ENCODE measurements around the gene CERK.
A peak's percentile ranks its signal among the peaks of the same experiment; 100 is the strongest.

DNA sequence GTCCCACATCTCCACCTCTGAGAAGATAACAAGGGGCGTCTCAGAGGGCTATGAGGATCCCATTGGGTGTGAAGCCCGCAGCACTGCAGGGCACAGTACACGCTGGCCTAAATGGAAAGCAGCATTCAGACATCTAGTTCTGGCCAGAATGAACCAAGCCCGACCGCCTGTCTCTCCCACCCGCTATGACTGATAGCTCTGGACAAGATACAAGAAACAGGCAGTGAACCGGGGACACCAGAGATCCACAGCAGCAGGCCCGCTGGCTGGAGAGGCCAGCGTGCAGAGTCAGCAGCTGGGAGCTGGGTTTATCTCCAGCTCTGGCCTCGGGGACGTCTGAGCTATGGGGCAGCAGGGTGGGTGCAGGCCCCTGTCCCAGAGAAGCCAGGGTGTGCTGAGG is 9.6 kb downstream of the CERK start:
- TF ChIP-seq, protein P1, sequence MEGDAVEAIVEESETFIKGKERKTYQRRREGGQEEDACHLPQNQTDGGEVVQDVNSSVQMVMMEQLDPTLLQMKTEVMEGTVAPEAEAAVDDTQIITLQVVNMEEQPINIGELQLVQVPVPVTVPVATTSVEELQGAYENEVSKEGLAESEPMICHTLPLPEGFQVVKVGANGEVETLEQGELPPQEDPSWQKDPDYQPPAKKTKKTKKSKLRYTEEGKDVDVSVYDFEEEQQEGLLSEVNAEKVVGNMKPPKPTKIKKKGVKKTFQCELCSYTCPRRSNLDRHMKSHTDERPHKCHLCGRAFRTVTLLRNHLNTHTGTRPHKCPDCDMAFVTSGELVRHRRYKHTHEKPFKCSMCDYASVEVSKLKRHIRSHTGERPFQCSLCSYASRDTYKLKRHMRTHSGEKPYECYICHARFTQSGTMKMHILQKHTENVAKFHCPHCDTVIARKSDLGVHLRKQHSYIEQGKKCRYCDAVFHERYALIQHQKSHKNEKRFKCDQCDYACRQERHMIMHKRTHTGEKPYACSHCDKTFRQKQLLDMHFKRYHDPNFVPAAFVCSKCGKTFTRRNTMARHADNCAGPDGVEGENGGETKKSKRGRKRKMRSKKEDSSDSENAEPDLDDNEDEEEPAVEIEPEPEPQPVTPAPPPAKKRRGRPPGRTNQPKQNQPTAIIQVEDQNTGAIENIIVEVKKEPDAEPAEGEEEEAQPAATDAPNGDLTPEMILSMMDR (IDR thresholded peaks at IDR 0.05; ENCODE audit: low read depth, low read length, missing input control) = no peak
- TF ChIP-seq, protein P2, sequence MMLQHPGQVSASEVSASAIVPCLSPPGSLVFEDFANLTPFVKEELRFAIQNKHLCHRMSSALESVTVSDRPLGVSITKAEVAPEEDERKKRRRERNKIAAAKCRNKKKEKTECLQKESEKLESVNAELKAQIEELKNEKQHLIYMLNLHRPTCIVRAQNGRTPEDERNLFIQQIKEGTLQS (IDR thresholded peaks at IDR 0.05) = no peak
- TF ChIP-seq, protein P3, sequence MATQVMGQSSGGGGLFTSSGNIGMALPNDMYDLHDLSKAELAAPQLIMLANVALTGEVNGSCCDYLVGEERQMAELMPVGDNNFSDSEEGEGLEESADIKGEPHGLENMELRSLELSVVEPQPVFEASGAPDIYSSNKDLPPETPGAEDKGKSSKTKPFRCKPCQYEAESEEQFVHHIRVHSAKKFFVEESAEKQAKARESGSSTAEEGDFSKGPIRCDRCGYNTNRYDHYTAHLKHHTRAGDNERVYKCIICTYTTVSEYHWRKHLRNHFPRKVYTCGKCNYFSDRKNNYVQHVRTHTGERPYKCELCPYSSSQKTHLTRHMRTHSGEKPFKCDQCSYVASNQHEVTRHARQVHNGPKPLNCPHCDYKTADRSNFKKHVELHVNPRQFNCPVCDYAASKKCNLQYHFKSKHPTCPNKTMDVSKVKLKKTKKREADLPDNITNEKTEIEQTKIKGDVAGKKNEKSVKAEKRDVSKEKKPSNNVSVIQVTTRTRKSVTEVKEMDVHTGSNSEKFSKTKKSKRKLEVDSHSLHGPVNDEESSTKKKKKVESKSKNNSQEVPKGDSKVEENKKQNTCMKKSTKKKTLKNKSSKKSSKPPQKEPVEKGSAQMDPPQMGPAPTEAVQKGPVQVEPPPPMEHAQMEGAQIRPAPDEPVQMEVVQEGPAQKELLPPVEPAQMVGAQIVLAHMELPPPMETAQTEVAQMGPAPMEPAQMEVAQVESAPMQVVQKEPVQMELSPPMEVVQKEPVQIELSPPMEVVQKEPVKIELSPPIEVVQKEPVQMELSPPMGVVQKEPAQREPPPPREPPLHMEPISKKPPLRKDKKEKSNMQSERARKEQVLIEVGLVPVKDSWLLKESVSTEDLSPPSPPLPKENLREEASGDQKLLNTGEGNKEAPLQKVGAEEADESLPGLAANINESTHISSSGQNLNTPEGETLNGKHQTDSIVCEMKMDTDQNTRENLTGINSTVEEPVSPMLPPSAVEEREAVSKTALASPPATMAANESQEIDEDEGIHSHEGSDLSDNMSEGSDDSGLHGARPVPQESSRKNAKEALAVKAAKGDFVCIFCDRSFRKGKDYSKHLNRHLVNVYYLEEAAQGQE (IDR thresholded peaks at IDR 0.05) = no peak
- TF ChIP-seq HNF4A (conservative IDR thresholded peaks at IDR 0.05) = no peak
- TF ChIP-seq GABPA (IDR thresholded peaks at IDR 0.05 in 1 of 2, conservative IDR thresholded peaks at IDR 0.05 in 1 of 2) = no peak
- TF ChIP-seq EGR1 (IDR thresholded peaks at IDR 0.05; ENCODE audit: low read depth in 2 of 2) = no peak
- TF ChIP-seq RAD21 (IDR thresholded peaks at IDR 0.05) = peak in 1 of 2 donors; percentile 6
- no peak for TF ChIP-seq FOXA1 (IDR thresholded peaks at IDR 0.05)
- TF ChIP-seq SP1 (IDR thresholded peaks at IDR 0.05) = no peak
- no peak for TF ChIP-seq TAF1 (conservative IDR thresholded peaks at IDR 0.05)
- no peak for TF ChIP-seq JUND (IDR thresholded peaks at IDR 0.05)
- TF ChIP-seq RXRA (IDR thresholded peaks at IDR 0.05) = no peak
- TF ChIP-seq, protein P4, sequence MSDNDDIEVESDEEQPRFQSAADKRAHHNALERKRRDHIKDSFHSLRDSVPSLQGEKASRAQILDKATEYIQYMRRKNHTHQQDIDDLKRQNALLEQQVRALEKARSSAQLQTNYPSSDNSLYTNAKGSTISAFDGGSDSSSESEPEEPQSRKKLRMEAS (IDR thresholded peaks at IDR 0.05) = no peak
